Measurements from ENCODE around the gene SMS. TPM values are rescaled to one million over a fixed set of nuclear protein-coding genes. Genes with fewer than 3 reads are reported as not detected.

The SMS gene
- total and polyA plus RNA-seq, 2 donors (not counting 1 experiment from before 2014, with no cell fraction given) = 7.0 to 30.5 TPM

DNA sequence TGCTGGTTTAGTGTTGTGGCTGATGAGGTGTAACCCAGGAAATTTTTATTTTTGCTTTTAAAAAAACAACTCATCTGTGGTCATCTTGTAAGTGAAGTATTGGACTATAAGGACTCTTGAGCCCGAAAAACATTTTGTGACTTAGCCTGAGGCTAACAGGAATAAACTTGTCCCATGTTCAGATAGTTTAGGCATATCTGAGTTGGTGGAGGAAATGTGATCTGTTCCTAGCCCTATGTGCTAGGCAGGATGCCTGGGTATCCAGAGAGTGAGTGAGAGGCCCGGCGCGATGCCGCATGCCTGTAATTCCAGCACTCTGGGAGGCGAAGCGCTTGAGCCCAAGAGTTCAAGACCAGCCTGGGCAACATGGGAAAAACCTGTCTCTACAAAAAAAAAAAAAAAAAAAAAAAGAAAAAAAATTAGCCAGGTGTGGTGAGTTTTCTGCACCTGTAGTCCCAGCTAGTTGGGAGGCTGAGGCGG is 3.7 kb downstream of the SMS start:
- TF ChIP-seq, protein P1, sequence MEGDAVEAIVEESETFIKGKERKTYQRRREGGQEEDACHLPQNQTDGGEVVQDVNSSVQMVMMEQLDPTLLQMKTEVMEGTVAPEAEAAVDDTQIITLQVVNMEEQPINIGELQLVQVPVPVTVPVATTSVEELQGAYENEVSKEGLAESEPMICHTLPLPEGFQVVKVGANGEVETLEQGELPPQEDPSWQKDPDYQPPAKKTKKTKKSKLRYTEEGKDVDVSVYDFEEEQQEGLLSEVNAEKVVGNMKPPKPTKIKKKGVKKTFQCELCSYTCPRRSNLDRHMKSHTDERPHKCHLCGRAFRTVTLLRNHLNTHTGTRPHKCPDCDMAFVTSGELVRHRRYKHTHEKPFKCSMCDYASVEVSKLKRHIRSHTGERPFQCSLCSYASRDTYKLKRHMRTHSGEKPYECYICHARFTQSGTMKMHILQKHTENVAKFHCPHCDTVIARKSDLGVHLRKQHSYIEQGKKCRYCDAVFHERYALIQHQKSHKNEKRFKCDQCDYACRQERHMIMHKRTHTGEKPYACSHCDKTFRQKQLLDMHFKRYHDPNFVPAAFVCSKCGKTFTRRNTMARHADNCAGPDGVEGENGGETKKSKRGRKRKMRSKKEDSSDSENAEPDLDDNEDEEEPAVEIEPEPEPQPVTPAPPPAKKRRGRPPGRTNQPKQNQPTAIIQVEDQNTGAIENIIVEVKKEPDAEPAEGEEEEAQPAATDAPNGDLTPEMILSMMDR (IDR thresholded peaks at IDR 0.05) = no peak
- TF ChIP-seq EZH2 (IDR thresholded peaks at IDR 0.05; ENCODE audit: borderline replicate concordance, insufficient read depth, low read depth, low read length, poor library complexity, severe bottlenecking) = no peak
- CTCF ChIA-PET = interaction anchor here (0.6 kb wide), 1 partner anchor 10 kb away, joined by 6 read pairs; no protein-coding TSS in a partner anchor
- H3K27ac Mint-ChIP-seq = no peak overlapping the region
- Histone ChIP-seq H3K27ac (ENCODE audit: low read length in 2 of 2) (no peak overlapping the region), H3K27me3 (replicated peaks in 1 of 4; ENCODE audit: control extremely low read depth in 1 of 4, control insufficient read depth in 3 of 4, insufficient read depth in 4 of 4, low read length in 3 of 4) (no peaks in the 10 kb centered on the region), H3K9me3 (ENCODE audit: control extremely low read depth in 1 of 3, control insufficient read depth in 2 of 3, insufficient read depth in 1 of 3, low read length in 2 of 3) (no peaks in the 10 kb centered on the region), H2AFZ (ENCODE audit: insufficient read depth, low read depth, low read length, poor library complexity, severe bottlenecking) (no peak overlapping the region), H3K4me3 (ENCODE audit: control extremely low read depth in 1 of 5, extremely low read depth in 1 of 5, insufficient read depth in 1 of 5, low read depth in 2 of 5, low read length in 4 of 5) (no peak overlapping the region), H4K20me1 (ENCODE audit: control insufficient read depth, insufficient read depth, low read length, poor library complexity, severe bottlenecking) (no peaks in the 10 kb centered on the region), H3K79me2 (ENCODE audit: control insufficient read depth, insufficient read depth, low read length) (peaks cover 53% of the 10 kb centered on the region), H3K4me1 (ENCODE audit: control insufficient read depth in 2 of 2, insufficient read depth in 2 of 2, low read length in 2 of 2) (peaks cover 6 to 23% of the 10 kb centered on the region in 2 donors), H3K4me2 (replicated peaks; ENCODE audit: low read depth, low read length, poor library complexity, severe bottlenecking) (no peak overlapping the region), H3K9ac (ENCODE audit: low read length) (no peak overlapping the region), H3K36me3 (replicated peaks in 1 of 2; ENCODE audit: control extremely low read depth in 1 of 2, control insufficient read depth in 1 of 2, extremely low read depth in 1 of 2, insufficient read depth in 2 of 2, low read length in 1 of 2) (no peaks in the 10 kb centered on the region)
- ATAC-seq (ENCODE audit: low read depth) (no peak), DNase-seq (no peak)
- no CpG with 5 or more reads among the region's 8 CpGs for WGBS (ENCODE audit: insufficient coverage)
- H3K4me1 Mint-ChIP-seq = peaks cover 38% of the 10 kb centered on the region
- H3K4me3 Mint-ChIP-seq = no peak overlapping the region
- H3K27me3 Mint-ChIP-seq = no peaks in the 10 kb centered on the region
- intact Hi-C loops (cut with micrococcal nuclease) = no loop called here
- no peaks in the 10 kb centered on the region for H3K9me3 Mint-ChIP-seq (ENCODE audit: insufficient read depth)
- POLR2A ChIA-PET = no interaction called here

DNA sequence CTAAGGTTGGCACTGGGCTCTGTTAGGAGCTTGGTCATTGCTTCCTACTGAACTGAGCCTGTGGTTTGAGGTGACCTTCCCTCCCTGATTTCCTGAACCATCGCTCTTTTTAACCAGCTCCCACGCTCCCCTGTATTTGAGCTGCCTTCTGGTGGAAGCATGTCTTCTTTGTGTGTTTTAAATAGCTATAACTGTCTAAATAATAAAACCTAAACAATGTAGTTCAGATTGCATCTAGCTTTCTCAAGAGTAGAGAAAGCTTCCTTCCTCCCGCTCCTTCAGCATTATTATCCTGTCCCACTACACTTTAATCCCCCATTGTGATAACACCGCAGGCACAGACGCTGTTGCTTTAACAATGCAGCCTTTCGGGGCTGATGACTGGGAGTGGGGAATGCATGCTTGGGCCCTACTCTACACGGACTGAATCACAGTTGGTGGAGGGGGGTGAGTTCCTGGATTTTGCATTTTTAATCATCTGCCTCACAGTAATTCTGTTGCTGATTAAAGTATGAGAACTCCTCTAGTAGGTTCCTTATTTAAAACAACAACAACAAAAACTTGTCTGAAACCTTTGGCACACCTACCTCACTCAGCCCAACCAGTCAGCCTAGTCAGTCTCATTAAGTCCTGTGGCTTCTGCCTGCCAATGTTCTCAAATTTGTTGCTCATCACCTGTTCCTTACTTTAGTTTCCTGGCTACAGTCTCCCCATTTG is 6.6 kb downstream of the SMS start:
- H3K4me3 ChIP-seq (ENCODE audit: control extremely low read depth in 1 of 5, extremely low read depth in 1 of 5, insufficient read depth in 1 of 5, low read depth in 2 of 5, low read length in 4 of 5) = no peak overlapping the region
- Mint-ChIP-seq H3K27ac (no peak overlapping the region), H3K4me1 (peaks cover 44% of the 10 kb centered on the region), H3K9me3 (ENCODE audit: insufficient read depth) (no peaks in the 10 kb centered on the region), H3K4me3 (no peak overlapping the region), H3K27me3 (no peaks in the 10 kb centered on the region)
- no CpG with 5 or more reads among the region's 7 CpGs for WGBS (ENCODE audit: insufficient coverage)
- ChIA-PET POLR2A (no interaction called here), CTCF (no interaction called here)
- no peaks in the 10 kb centered on the region for H3K36me3 ChIP-seq (replicated peaks in 1 of 2; ENCODE audit: control extremely low read depth in 1 of 2, control insufficient read depth in 1 of 2, extremely low read depth in 1 of 2, insufficient read depth in 2 of 2, low read length in 1 of 2)
- no peak overlapping the region for H3K4me2 ChIP-seq (replicated peaks; ENCODE audit: low read depth, low read length, poor library complexity, severe bottlenecking)
- H3K9ac ChIP-seq (ENCODE audit: low read length) = no peak overlapping the region
- H2AFZ ChIP-seq (ENCODE audit: insufficient read depth, low read depth, low read length, poor library complexity, severe bottlenecking) = no peak overlapping the region
- no peak for TF ChIP-seq EZH2 (IDR thresholded peaks at IDR 0.05; ENCODE audit: borderline replicate concordance, insufficient read depth, low read depth, low read length, poor library complexity, severe bottlenecking)
- TF ChIP-seq, protein P1 (IDR thresholded peaks at IDR 0.05) = no peak
- no peaks in the 10 kb centered on the region for H3K9me3 ChIP-seq (ENCODE audit: control extremely low read depth in 1 of 3, control insufficient read depth in 2 of 3, insufficient read depth in 1 of 3, low read length in 2 of 3)
- no peak overlapping the region for H3K27ac ChIP-seq (ENCODE audit: low read length in 2 of 2)
- H3K79me2 ChIP-seq (ENCODE audit: control insufficient read depth, insufficient read depth, low read length) = peaks cover 64% of the 10 kb centered on the region
- H4K20me1 ChIP-seq (ENCODE audit: control insufficient read depth, insufficient read depth, low read length, poor library complexity, severe bottlenecking) = no peaks in the 10 kb centered on the region
- H3K27me3 ChIP-seq (replicated peaks in 1 of 4; ENCODE audit: control extremely low read depth in 1 of 4, control insufficient read depth in 3 of 4, insufficient read depth in 4 of 4, low read length in 3 of 4) = no peaks in the 10 kb centered on the region
- no peak for DNase-seq
- peaks cover 6 to 16% of the 10 kb centered on the region in 2 donors for H3K4me1 ChIP-seq (ENCODE audit: control insufficient read depth in 2 of 2, insufficient read depth in 2 of 2, low read length in 2 of 2)
- ATAC-seq (ENCODE audit: low read depth) = no peak
- intact Hi-C loops (cut with micrococcal nuclease) = no loop called here

All from B cell (primary cell).